Esophagus muscularis mucosa (tissue), 4 donors: ENCODE results near the gene TNKS2. TPM values are rescaled to one million over a fixed set of nuclear protein-coding genes. Genes with fewer than 3 reads are reported as not detected.
A peak's percentile ranks its signal among the peaks of the same experiment; 100 is the strongest.

Experiments used
- DNase-seq: peaks from one replicate; pipeline ENCODE4 v3.0.0-alpha.2; 2017; ENCODE audit errors: extremely low spot score
- H3K27ac ChIP-seq, 4 donors: fragments of 200-600 bp; sonication (generic); replicated peaks in 1 of 4; 1 replicate in 3 of 4; 2 replicates in 1 of 4; pipeline ENCODE4 v1.5.1; 2016 to 2019; ENCODE audit warnings: mild to moderate bottlenecking in 1 of 4
- H3K27me3 ChIP-seq, 4 donors: fragments of 200-600 bp; sonication (generic); one replicate each; pipeline versions ENCODE4 v1.5.1 to v1.6.0; 2016 to 2019
- H3K36me3 ChIP-seq, 4 donors: fragments of 200-600 bp; sonication (generic); one replicate each; pipeline ENCODE4 v1.5.1; 2016 to 2019
- H3K4me1 ChIP-seq, 4 donors: fragments of 200-600 bp; sonication (generic); one replicate each; pipeline ENCODE4 v1.5.1; 2016 to 2019
- H3K4me3 ChIP-seq, 4 donors: fragments of 200-600 bp; sonication (generic); 1 replicate in 2 of 4; 2 replicates in 2 of 4; pipeline ENCODE4 v1.5.1; 2016 to 2019; ENCODE audit warnings: mild to moderate bottlenecking in 4 of 4, moderate library complexity in 1 of 4
- H3K9me3 ChIP-seq, 4 donors: fragments of 200-600 bp; sonication (generic); 1 replicate in 3 of 4; 2 replicates in 1 of 4; pipeline ENCODE4 v1.5.1; 2016 to 2019
- EP300 ChIP-seq: sonication (generic); formaldehyde crosslinking; IDR thresholded peaks from one replicate; pipeline ENCODE4 v1.6.1; 2017; ENCODE audit warnings: antibody characterized with exemption
- POLR2A ChIP-seq: fragments of 450-650 bp; IDR thresholded peaks from one replicate; pipeline ENCODE4 v1.6.1; 2017; ENCODE audit warnings: antibody characterized with exemption, moderate library complexity, mild to moderate bottlenecking, low read depth
- POLR2AphosphoS5 ChIP-seq, 2 donors: sonication (generic); formaldehyde crosslinking; IDR thresholded peaks; one replicate each; pipeline ENCODE4 v1.6.1; 2017; ENCODE audit warnings: antibody characterized with exemption in 2 of 2
- WGBS: methylation state at CpG from one replicate; pipeline ENCODE4 v1.1.5; 2018; 5-methylcytosine and 5-hydroxymethylcytosine counted together
- intact Hi-C: fragments of 100-400 bp; cut with DNase I; formaldehyde crosslinking; loops from one replicate; pipeline ENCODE4 v1.15.1; 2023
- small RNA-seq, 3 donors: library from RNA; depleted of rRNA; stranded (forward); fragments of <200 nt; gene quantifications; one replicate each; pipeline ENCODE3, GENCODE V24; 2016
- total RNA-seq, 4 donors: library from RNA; depleted of rRNA; stranded (reverse); fragments of >200 nt; gene quantifications; one replicate each; pipeline versions ENCODE4 v1.1.0 to v1.2.1, GENCODE V29; 2016
- TF ChIP-seq, protein P1 (sequence below), 3 experiments: fragments of 200-600 bp in 2 of 3; fragments of 450-650 bp in 1 of 3; sonication (generic) in 2 of 3; IDR thresholded peaks; one replicate each; pipeline ENCODE4 v1.5.1; 2017 to 2019; ENCODE audit warnings: antibody characterized with exemption in 3 of 3, mild to moderate bottlenecking in 2 of 3, moderate library complexity in 1 of 3

The TNKS2 gene
- total RNA-seq, 4 donors from 2014 or later = 36.7 to 47.1 (median 43.2) TPM

- DNase-seq = no peak
- Histone ChIP-seq H3K27me3 (no peaks in the 10 kb centered on the region), H3K27ac (peak overlapping the region; percentile 61 to 76 (median 66)), H3K36me3 (no peaks in the 10 kb centered on the region), H3K9me3 (no peaks in the 10 kb centered on the region), H3K4me1 (peaks cover 0 to 26% (median 23%) of the 10 kb centered on the region in 4 donors), H3K4me3 (peak overlapping the region; percentile 66 to 86 (median 79))
- 3% methylated on average over 4 of the region's 93 CpGs for WGBS
- TF ChIP-seq, protein P1, sequence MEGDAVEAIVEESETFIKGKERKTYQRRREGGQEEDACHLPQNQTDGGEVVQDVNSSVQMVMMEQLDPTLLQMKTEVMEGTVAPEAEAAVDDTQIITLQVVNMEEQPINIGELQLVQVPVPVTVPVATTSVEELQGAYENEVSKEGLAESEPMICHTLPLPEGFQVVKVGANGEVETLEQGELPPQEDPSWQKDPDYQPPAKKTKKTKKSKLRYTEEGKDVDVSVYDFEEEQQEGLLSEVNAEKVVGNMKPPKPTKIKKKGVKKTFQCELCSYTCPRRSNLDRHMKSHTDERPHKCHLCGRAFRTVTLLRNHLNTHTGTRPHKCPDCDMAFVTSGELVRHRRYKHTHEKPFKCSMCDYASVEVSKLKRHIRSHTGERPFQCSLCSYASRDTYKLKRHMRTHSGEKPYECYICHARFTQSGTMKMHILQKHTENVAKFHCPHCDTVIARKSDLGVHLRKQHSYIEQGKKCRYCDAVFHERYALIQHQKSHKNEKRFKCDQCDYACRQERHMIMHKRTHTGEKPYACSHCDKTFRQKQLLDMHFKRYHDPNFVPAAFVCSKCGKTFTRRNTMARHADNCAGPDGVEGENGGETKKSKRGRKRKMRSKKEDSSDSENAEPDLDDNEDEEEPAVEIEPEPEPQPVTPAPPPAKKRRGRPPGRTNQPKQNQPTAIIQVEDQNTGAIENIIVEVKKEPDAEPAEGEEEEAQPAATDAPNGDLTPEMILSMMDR (IDR thresholded peaks at IDR 0.05) = peak; percentile 11 to 44 (median 28)
- no peak for TF ChIP-seq POLR2A
- TF ChIP-seq EP300 = no peak
- TF ChIP-seq POLR2AphosphoS5 (IDR thresholded peaks at IDR 0.05) = peak in 1 of 2 donors; percentile 15
- intact Hi-C loops = loop anchor here (10.0 kb wide), 1 partner anchor 424 kb away; no protein-coding TSS in a partner anchor
These were observed 110.3 kb downstream of the TNKS2 start for GRCh38 chr10:91908337-91909116.

- peaks cover 0 to 26% (median 23%) of the 10 kb centered on the region in 4 donors for H3K4me1 ChIP-seq
- H3K27me3 ChIP-seq = no peaks in the 10 kb centered on the region
- H3K36me3 ChIP-seq = no peaks in the 10 kb centered on the region
- H3K9me3 ChIP-seq = no peaks in the 10 kb centered on the region
- peak within 1 kb of the TSS; percentile 61 to 76 (median 66) for H3K27ac ChIP-seq
- no peak for DNase-seq
- no peak for TF ChIP-seq POLR2A
- TF ChIP-seq, protein P1 (IDR thresholded peaks at IDR 0.05) = peak in 1 of 3 experiments; percentile 2
- intact Hi-C loops = loop anchor here (10.0 kb wide), 1 partner anchor 424 kb away; no protein-coding TSS in a partner anchor
- H3K4me3 ChIP-seq = peak within 1 kb of the TSS; percentile 66 to 86 (median 79)
- under 1% methylated on average over 19 of the region's 19 CpGs for WGBS
These were observed 111.0 kb downstream of the TNKS2 start, which contains the start of gene FGFBP3 for GRCh38 chr10:91909117-91909677. Gene FGFBP3 (minus strand): TSS chr10:91909486. CDS start chr10:91908969, 517 bp downstream.

- no peaks in the 10 kb centered on the region for H3K27me3 ChIP-seq
- WGBS = 82% methylated on average over 4 of the region's 4 CpGs
- intact Hi-C loops = loop anchor here (10.0 kb wide), 1 partner anchor 146 kb away; no protein-coding TSS in a partner anchor
- TF ChIP-seq, protein P1 (IDR thresholded peaks at IDR 0.05) = no peak
- TF ChIP-seq POLR2AphosphoS5 (IDR thresholded peaks at IDR 0.05) (no peak), POLR2A (no peak), EP300 (no peak)
- peaks cover 0 to 26% (median 23%) of the 10 kb centered on the region in 4 donors for H3K4me1 ChIP-seq
- no peak overlapping the region for H3K27ac ChIP-seq
- no peak overlapping the region for H3K4me3 ChIP-seq
- H3K9me3 ChIP-seq = no peaks in the 10 kb centered on the region
- no peaks in the 10 kb centered on the region for H3K36me3 ChIP-seq
- DNase-seq = no peak
These were observed 112.2 kb downstream of the TNKS2 start for GRCh38 chr10:91910467-91910866.

Small RNA genes lying within 50 kb of the gene (small RNA-seq; reads per million reads assigned to genes)
- gene AL359198.2 (0 reads per million in 3 donors), gene SRP9P1 (0 reads per million in 3 donors)

Other genes with a start within 250 kb of the TNKS2 start
- 100 to 1,000 TPM in 1 of 4 donors, 10 to 100 TPM in 3; 46.7 to 111 (median 87.8) TPM for gene PPP1R3C, start 165.4 kb upstream of the TNKS2 start, total RNA-seq
- 1 to 10 TPM in 2 of 4 donors, under 1 TPM in 2; 0.58 to 1.7 (median 0.85) TPM for gene FGFBP3, start 111.1 kb downstream of the TNKS2 start, total RNA-seq
- gene BTAF1, start 125.3 kb downstream of the TNKS2 start, total RNA-seq = 10 to 100 TPM; 20.7 to 48.6 (median 26.1) TPM